GM21528 (cell line): Measurements from ENCODE around the gene NOVA1.

Source experiments
- ATAC-seq: cut with Tn5 transposase; IDR thresholded peaks from one replicate; pipeline ENCODE4 v1.9.1; 2021; ENCODE audit warnings: mild to moderate bottlenecking, moderate library complexity; ENCODE audit not compliant: unreplicated experiment, low FRiP score

The NOVA1 gene

GRCh38 chr14:26594756-26595545 lies 2.9 kb downstream of the NOVA1 start:
- no peak for ATAC-seq

- ATAC-seq, result no peak
Observed at GRCh38 chr14:26594148-26594547, 3.7 kb downstream of the NOVA1 start.

DNA sequence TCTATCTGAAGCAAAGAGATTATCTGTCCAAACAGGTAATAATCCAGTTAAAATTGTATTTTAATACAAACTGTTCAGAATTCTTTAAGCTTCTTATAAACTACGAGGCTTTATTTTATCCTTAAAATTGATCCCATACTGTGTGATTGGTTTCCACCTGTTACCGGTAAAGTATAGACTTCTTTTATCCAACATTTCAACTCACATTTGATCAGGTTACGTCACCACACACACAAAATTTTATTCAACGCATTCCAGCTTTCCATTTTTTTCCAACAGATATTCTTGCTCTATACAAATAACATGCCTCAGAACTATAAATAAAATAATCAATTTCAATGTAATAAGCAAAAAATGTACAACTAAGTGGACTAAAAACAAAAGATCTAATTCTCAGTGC lies 4.5 kb downstream of the NOVA1 start:
- no peak for ATAC-seq

- no peak for ATAC-seq
Observed at GRCh38 chr14:26589925-26590324, 7.9 kb downstream of the NOVA1 start.

DNA sequence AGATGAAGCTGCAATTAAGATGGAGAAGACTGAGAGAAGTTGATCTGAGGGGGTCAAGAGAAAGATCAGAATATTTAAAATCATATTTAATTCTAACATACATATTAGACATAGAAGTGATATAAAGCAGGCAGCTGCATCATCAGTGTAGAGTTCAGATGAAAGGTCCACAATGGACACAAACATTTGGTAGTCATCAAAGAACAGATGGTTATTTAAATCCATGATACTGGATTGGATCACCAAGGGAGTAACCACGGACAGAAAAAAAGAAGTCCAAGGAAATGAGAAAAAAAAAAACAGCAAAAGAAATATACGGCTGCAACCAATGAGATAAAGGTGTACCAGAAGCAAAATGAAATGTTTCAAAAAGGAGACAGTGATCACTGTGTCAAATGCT lies 20.1 kb downstream of the NOVA1 start:
- no peak for ATAC-seq

DNA sequence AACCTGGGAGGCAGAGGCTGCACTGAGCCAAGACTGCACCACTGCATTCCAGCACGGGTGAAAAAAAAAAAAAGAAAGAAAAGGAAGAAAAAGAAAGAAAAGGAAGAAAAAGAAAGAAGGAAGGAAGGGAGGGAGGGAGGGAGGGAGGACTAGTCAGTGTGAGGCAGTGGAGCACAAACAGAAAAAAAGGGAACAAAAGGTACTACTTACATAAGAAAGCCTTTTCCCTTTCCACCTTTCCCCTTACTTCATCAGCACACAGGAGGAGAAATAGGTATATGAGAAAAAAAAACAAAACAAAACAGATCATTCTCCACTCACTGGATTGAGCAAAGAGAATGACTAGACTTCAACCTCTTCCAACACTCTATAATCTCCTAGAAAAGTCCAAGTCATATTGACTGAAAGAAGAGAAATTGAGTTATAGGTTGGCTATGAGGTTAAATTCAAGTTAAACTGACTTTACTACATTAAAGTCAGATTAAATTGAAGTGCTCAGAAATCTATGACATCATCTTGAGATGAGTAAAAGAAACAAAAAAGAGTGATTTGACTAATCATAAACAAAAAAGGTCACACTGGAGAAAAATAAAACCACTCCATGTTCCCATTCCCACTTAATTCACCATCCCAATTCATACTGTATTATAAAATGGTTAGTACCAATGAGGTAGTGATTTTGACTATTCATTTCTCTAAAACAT lies 43.6 kb downstream of the NOVA1 start:
- ATAC-seq, result no peak

GRCh38 chr14:26549571-26549970 lies 48.3 kb downstream of the NOVA1 start:
- no peak for ATAC-seq

DNA sequence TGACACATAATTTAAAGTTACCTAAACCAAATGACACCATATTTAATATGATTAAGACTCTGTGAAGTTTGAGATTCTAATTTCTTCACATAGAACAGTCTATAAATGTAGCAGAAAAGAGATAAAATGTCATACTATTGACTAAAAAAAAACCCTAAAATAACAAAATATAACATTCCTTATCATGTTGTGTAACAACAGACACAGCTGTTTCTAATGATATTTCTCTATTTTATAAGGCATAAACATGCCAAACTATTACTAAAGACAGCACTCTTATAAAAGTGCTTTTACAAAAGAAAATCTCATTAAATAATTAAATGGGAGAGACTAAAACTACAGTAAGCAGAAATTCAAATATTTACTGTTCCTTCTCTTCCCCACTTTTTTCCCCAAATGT lies 49.4 kb downstream of the NOVA1 start:
- no peak for ATAC-seq

GRCh38 chr14:26538176-26538575 lies 59.7 kb downstream of the NOVA1 start:
- ATAC-seq, result no peak

- no peak for ATAC-seq
Observed at GRCh38 chr14:26531894-26532293, 65.9 kb downstream of the NOVA1 start.

- no peak for ATAC-seq
Observed at GRCh38 chr14:26528415-26529182, 69.2 kb downstream of the NOVA1 start.

GRCh38 chr14:26527095-26527494 lies 70.7 kb downstream of the NOVA1 start:
- no peak for ATAC-seq

DNA sequence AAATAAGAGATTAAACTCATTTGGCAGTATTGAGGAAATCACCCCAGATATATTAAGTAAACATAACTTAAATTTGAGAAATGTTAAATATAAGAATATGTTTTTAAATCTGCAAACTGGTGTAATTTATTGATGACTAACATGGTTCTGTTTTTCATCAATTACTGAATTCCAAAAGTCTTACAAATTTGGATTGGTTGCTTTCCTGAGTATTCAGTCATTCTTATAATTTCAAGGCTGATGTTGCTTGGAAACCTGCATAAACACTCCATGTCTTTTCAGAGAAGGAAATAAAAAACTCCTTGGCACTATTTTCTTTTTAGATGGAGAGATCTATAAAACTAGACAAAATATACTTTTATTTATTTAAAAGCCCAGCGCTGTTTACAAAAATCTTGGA lies 71.7 kb downstream of the NOVA1 start:
- no peak for ATAC-seq

- ATAC-seq, result no peak
Observed at GRCh38 chr14:26525085-26525484, 72.7 kb downstream of the NOVA1 start.

- no peak for ATAC-seq
Observed at GRCh38 chr14:26522967-26523366, 74.9 kb downstream of the NOVA1 start.

GRCh38 chr14:26517771-26518170 lies 80.1 kb downstream of the NOVA1 start:
- ATAC-seq, result no peak

DNA sequence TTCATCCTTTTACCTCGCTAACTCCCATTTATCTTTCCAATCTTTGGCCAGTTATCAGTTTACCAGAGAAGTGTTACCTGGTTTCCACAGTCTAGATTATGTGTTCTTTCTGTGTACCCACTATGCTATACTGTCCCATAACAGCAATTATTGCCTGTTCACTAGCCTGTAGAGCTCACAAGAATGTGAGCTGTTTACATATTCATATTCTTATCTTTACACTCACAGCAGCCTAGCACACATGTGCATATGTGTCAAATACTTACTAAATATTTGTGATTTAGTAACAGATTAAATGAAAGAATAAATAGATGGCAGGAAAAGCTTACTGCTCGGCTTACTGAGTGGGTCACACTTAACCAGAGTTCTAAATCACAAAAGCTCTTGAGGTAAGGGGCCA lies 97.8 kb downstream of the NOVA1 start:
- ATAC-seq, result no peak

DNA sequence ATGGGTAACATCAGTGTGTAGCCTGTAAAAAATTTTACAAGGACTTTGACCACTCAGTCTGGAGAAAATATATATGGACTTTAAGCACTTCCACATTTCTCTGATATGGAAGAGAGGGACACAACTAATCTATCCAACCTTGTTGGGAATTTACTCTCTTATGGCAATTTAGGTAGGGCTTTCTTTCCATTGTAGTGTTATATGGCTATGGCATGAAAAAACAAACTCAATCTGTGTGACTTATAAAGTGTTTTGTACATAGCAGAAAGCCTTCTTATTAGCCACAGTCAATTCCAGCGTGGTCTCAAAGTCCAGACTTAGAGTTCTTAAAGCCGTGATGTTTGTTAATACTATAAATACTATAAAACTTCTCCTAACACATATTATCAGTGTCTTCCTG lies 98.3 kb downstream of the NOVA1 start:
- ATAC-seq, result no peak

GRCh38 chr14:26486922-26487321 lies 110.9 kb downstream of the NOVA1 start:
- no peak for ATAC-seq

GRCh38 chr14:26484562-26484961 lies 113.3 kb downstream of the NOVA1 start:
- ATAC-seq, result no peak

- no peak for ATAC-seq
Observed at GRCh38 chr14:26478967-26479366, 118.9 kb downstream of the NOVA1 start.
